Measurements from ENCODE around the gene PAX8.
"Not testable (repeated sequence)": the region's sequence is repeated elsewhere in the genome, so short reads cannot be mapped to it uniquely, and the experiment has no call there.

Gene PAX8

GRCh38 chr2:113278742-113279139 lies at the start of gene PAX8:
Gene PAX8, minus strand, starts transcription at chr2:113278921. Its CDS starts 527 bp downstream, at chr2:113278394.
- no peak for DNase-seq

- no peak for DNase-seq
Measured at GRCh38 chr2:113328043-113328442, 49.3 kb upstream of the PAX8 start.

- DNase-seq: not testable (repeated sequence)
Measured at GRCh38 chr2:113325161-113325731, 46.5 kb upstream of the PAX8 start.

GRCh38 chr2:113324684-113325160 lies 46.0 kb upstream of the PAX8 start:
- peak; percentile 63 for DNase-seq

- not testable (repeated sequence) for DNase-seq
Measured at GRCh38 chr2:113323129-113323528, 44.4 kb upstream of the PAX8 start.

GRCh38 chr2:113320106-113320505 lies 41.4 kb upstream of the PAX8 start:
- DNase-seq: not testable (repeated sequence)

- DNase-seq: not testable (repeated sequence)
Measured at GRCh38 chr2:113318941-113319340, 40.2 kb upstream of the PAX8 start.

- DNase-seq: no peak
Measured at GRCh38 chr2:113316085-113316484, 37.4 kb upstream of the PAX8 start.

- DNase-seq: not testable (repeated sequence)
Measured at GRCh38 chr2:113314663-113315062, 35.9 kb upstream of the PAX8 start.

- not testable (repeated sequence) for DNase-seq
Measured at GRCh38 chr2:113314176-113314575, 35.5 kb upstream of the PAX8 start.

- not testable (repeated sequence) for DNase-seq
Measured at GRCh38 chr2:113311781-113312180, 33.1 kb upstream of the PAX8 start.

GRCh38 chr2:113311191-113311590 lies 32.5 kb upstream of the PAX8 start:
- DNase-seq: not testable (repeated sequence)

- DNase-seq: no peak
Measured at GRCh38 chr2:113309655-113310387, 31.1 kb upstream of the PAX8 start.

- DNase-seq: not testable (repeated sequence)
Measured at GRCh38 chr2:113308784-113309183, 30.1 kb upstream of the PAX8 start.

- DNase-seq: not testable (repeated sequence)
Measured at GRCh38 chr2:113306207-113306606, 27.5 kb upstream of the PAX8 start.

GRCh38 chr2:113305749-113306148 lies 27.0 kb upstream of the PAX8 start:
- DNase-seq: not testable (repeated sequence)

- no peak for DNase-seq
Measured at GRCh38 chr2:113305146-113305545, 26.4 kb upstream of the PAX8 start.

- DNase-seq: no peak
Measured at GRCh38 chr2:113304702-113305101, 26.0 kb upstream of the PAX8 start.

- not testable (repeated sequence) for DNase-seq
Measured at GRCh38 chr2:113302216-113302980, 23.7 kb upstream of the PAX8 start.

GRCh38 chr2:113300281-113300680 lies 21.6 kb upstream of the PAX8 start:
- no peak for DNase-seq

GRCh38 chr2:113298176-113298575 lies 19.5 kb upstream of the PAX8 start:
- DNase-seq: no peak

GRCh38 chr2:113297590-113297989 lies 18.9 kb upstream of the PAX8 start:
- DNase-seq: not testable (repeated sequence)

- no peak for DNase-seq
Measured at GRCh38 chr2:113291191-113291590, 12.5 kb upstream of the PAX8 start.

All from COR-L47 (cell line).